HepG2 (cell line): ENCODE results near the gene PAN3. TPM values are rescaled to one million over a fixed set of nuclear protein-coding genes. Genes with fewer than 3 reads are reported as not detected.

ENCODE experiments used
- ATAC-seq: fragments of 200-7000 bp; cut with Tn5 transposase; 3 replicates; pipeline ENCODE4 v1.9.1; 2020; ENCODE audit warnings: mild to moderate bottlenecking, moderate library complexity
- BruUV-seq: library from RNA; stranded (reverse); fragments of 400-500 nt; replicated peaks from 2 replicates; lab custom pipeline; 2021; lab: Mats Ljungman, UMichigan
- CTCF ChIA-PET: fragments of 300-600 bp; formaldehyde crosslinking; extraction: SDS; loops from one replicate; lab custom pipeline; 2021; ENCODE audit warnings: low total read pairs, inconsistent platforms, low intra/inter-chr PET ratio; lab: Yijun Ruan, JAX
- POLR2A ChIA-PET: fragments of 350-600 bp; sonication (Branson Sonifier 250); formaldehyde crosslinking; loops from one replicate; lab custom pipeline; 2020; ENCODE audit warnings: antibody characterized with exemption, inconsistent platforms; lab: Yijun Ruan, JAX
- DNase-seq: peaks from one replicate; pipeline ENCODE4 v3.0.0-alpha.2; 2015; ENCODE audit warnings: low spot score
- FAIRE-seq: peaks from 3 replicates; lab custom pipeline; 2011; peaks lifted over from hg19 to GRCh38; lab: Jason Lieb, UNC
- H2AFZ ChIP-seq: one replicate; pipeline ENCODE4 v1.6.1; 2011; ENCODE audit warnings: low read length, inconsistent platforms
- H3K27ac ChIP-seq: fragments of 300-600 bp; 3 replicates; pipeline ENCODE4 v1.8.0; 2011; ENCODE audit warnings: mixed run types, mild to moderate bottlenecking, mixed read lengths, low read length, inconsistent platforms; ENCODE audit not compliant: insufficient read depth; ENCODE audit errors: extremely low read length
- H3K27me3 ChIP-seq, 2 experiments: fragments of 200-600 bp in 1 of 2; 2 replicates in 1 of 2; 3 replicates in 1 of 2; pipeline versions ENCODE4 v1.6.0 to v1.8.0; 2011; ENCODE audit warnings: low read length in 2 of 2, mild to moderate bottlenecking in 2 of 2, moderate library complexity in 2 of 2, inconsistent platforms in 1 of 2; ENCODE audit not compliant: insufficient read depth in 2 of 2, control insufficient read depth in 1 of 2
- H3K36me3 ChIP-seq, 2 experiments: fragments of 200-600 bp in 1 of 2; replicated peaks in 1 of 2; 2 replicates in 1 of 2; 3 replicates in 1 of 2; pipeline versions ENCODE4 v1.5.1 to v1.8.0; 2011; ENCODE audit warnings: low read length in 2 of 2, inconsistent platforms in 1 of 2; ENCODE audit not compliant: insufficient read depth in 2 of 2, control insufficient read depth in 1 of 2
- H3K4me1 ChIP-seq: 2 replicates; pipeline ENCODE4 v1.5.1; 2012; ENCODE audit warnings: low read length, inconsistent platforms; ENCODE audit not compliant: insufficient read depth
- H3K4me2 ChIP-seq: 2 replicates; pipeline ENCODE4 v1.6.0; 2011; ENCODE audit warnings: low read depth, low read length, inconsistent platforms
- H3K4me3 ChIP-seq, 3 experiments: fragments of 200-600 bp in 1 of 3; sonication (generic), shearing (Covaris generic) in 1 of 3; replicated peaks in 1 of 3; 2 replicates each; pipeline ENCODE4 v1.5.1; 2011 to 2016; ENCODE audit warnings: low read length in 3 of 3, inconsistent platforms in 2 of 3, low read depth in 2 of 3, mild to moderate bottlenecking in 2 of 3, control low read depth in 1 of 3, mixed read lengths in 1 of 3; ENCODE audit not compliant: insufficient read depth in 1 of 3
- H3K79me2 ChIP-seq: one replicate; pipeline ENCODE4 v1.6.1; 2011; ENCODE audit warnings: low read length, inconsistent platforms; ENCODE audit not compliant: insufficient read depth
- H3K9ac ChIP-seq: 2 replicates; pipeline ENCODE4 v1.6.0; 2011; ENCODE audit warnings: mild to moderate bottlenecking, low read depth, low read length, inconsistent platforms; ENCODE audit not compliant: insufficient read depth
- H3K9me3 ChIP-seq: 2 replicates; pipeline ENCODE4 v1.5.1; 2012; ENCODE audit warnings: mild to moderate bottlenecking, low read length
- H4K20me1 ChIP-seq: 2 replicates; pipeline ENCODE4 v1.6.0; 2011; ENCODE audit warnings: inconsistent platforms, mild to moderate bottlenecking, low read length, moderate library complexity; ENCODE audit not compliant: insufficient read depth
- ASH2L ChIP-seq: fragments of 300-600, 200-600 bp; sonication (generic); IDR thresholded peaks from 2 replicates; pipeline ENCODE4 v1.7.0; 2017; ENCODE audit warnings: low read depth, mild to moderate bottlenecking, moderate library complexity, mixed read lengths, low read length; ENCODE audit not compliant: insufficient read length
- FOXA3 ChIP-seq: IDR thresholded peaks from 2 replicates; pipeline ENCODE4 v1.6.1; 2016; ENCODE audit warnings: missing genetic modification reagents, missing compliant biosample characterization
- MAFF ChIP-seq: IDR thresholded peaks from 2 replicates; pipeline ENCODE4 v1.6.1; 2011; ENCODE audit warnings: low read depth, low read length, improper control_type of control experiment
- MAFK ChIP-seq, 2 experiments: IDR thresholded peaks in 1 of 2; conservative IDR thresholded peaks in 1 of 2; 2 replicates each; pipeline ENCODE4 v1.6.1; 2011; ENCODE audit warnings: improper control_type of control experiment in 2 of 2, low read length in 2 of 2
- NR2F1 ChIP-seq, 2 experiments: fragments of 450-650 bp in 1 of 2; formaldehyde crosslinking in 1 of 2; IDR thresholded peaks; 2 replicates each; pipeline versions ENCODE4 v1.5.0 to v1.6.1; 2016 to 2020; ENCODE audit warnings: mild to moderate bottlenecking in 1 of 2, missing compliant biosample characterization in 1 of 2, missing genetic modification reagents in 1 of 2, moderate library complexity in 1 of 2
- PTBP1 ChIP-seq: fragments of 200-400 bp; formaldehyde crosslinking; IDR thresholded peaks from 2 replicates; pipeline ENCODE4 v1.6.1; 2018; ENCODE audit warnings: low read length, low read depth; ENCODE audit not compliant: poor library complexity, severe bottlenecking
- RAD51 ChIP-seq: fragments of 450-650 bp; IDR thresholded peaks from 2 replicates; pipeline ENCODE4 v1.6.1; 2016; ENCODE audit warnings: borderline replicate concordance
- RARA ChIP-seq: IDR thresholded peaks from 2 replicates; pipeline ENCODE4 v1.6.1; 2016; ENCODE audit warnings: missing genetic modification reagents, missing compliant biosample characterization
- SSRP1 ChIP-seq: IDR thresholded peaks from 2 replicates; pipeline ENCODE4 v1.6.1; 2016; ENCODE audit warnings: control low read depth
- STAG1 ChIP-seq: sonication (generic); formaldehyde crosslinking; IDR thresholded peaks from 2 replicates; pipeline ENCODE4 v1.4.0; 2020; ENCODE audit warnings: missing genetic modification reagents
- ZMYM4 ChIP-seq: sonication (generic); formaldehyde crosslinking; IDR thresholded peaks from 2 replicates; pipeline ENCODE4 v1.8.1; 2023; ENCODE audit warnings: mild to moderate bottlenecking, missing genetic modification reagents
- WGBS: methylation state at CpG from one replicate; pipeline ENCODE4 v1.1.6; 2017; ENCODE audit warnings: low lambda C conversion rate; 5-methylcytosine and 5-hydroxymethylcytosine counted together
- in situ Hi-C: cut with HindIII; loops from 2 replicates; pipeline ENCODE4 v1.10.0; 2017; ENCODE audit warnings: low pct_unique_long_range_greater_than_20kb; ENCODE audit not compliant: extremely low pct_ligation_motif_present
- intact Hi-C: fragments of 100-400 bp; cut with micrococcal nuclease; formaldehyde crosslinking; loops from one replicate; pipeline ENCODE4 v1.10.0; 2022; ENCODE audit not compliant: unreplicated experiment
- polyA plus RNA-seq, 8 experiments: library from polyadenylated mRNA; depleted of rRNA in 3 of 8; stranded (reverse) in 7 of 8; unstranded in 1 of 8; fragments of >200 nt; fragmentation: Illumina TruSeq in 4 of 8; extraction: Trizol in 4 of 8; gene quantifications; 2 replicates each; pipeline versions ENCODE4 v1.2.1 to v1.2.3, GENCODE V29; 2011 to 2016; ENCODE audit warnings: low read depth in 4 of 8, missing spikeins in 1 of 8, mixed read lengths in 1 of 8; ENCODE audit not compliant: insufficient read depth in 1 of 8
- total RNA-seq, 5 experiments: library from RNA; depleted of rRNA; stranded (reverse); fragments of >200 nt; fragmentation: Illumina TruSeq; extraction: Trizol; gene quantifications; 2 replicates each; pipeline ENCODE4 v1.2.3, GENCODE V29; 2016; ENCODE audit warnings: low read depth in 1 of 5
- TF ChIP-seq, protein P1 (sequence below): sonication (generic); formaldehyde crosslinking; IDR thresholded peaks from 2 replicates; pipeline ENCODE4 v1.9.0; 2022; ENCODE audit warnings: low read depth, missing genetic modification reagents
- TF ChIP-seq, protein P2 (sequence below): sonication (generic); formaldehyde crosslinking; conservative IDR thresholded peaks from 2 replicates; pipeline ENCODE4 v1.4.0; 2020; ENCODE audit warnings: missing genetic modification reagents

Gene PAN3
- total and polyA plus RNA-seq, 2 of the 13 experiments (the other 11 are each of a cell fraction or from before 2014, with no cell fraction given), result 9.7 to 10.6 TPM

DNA sequence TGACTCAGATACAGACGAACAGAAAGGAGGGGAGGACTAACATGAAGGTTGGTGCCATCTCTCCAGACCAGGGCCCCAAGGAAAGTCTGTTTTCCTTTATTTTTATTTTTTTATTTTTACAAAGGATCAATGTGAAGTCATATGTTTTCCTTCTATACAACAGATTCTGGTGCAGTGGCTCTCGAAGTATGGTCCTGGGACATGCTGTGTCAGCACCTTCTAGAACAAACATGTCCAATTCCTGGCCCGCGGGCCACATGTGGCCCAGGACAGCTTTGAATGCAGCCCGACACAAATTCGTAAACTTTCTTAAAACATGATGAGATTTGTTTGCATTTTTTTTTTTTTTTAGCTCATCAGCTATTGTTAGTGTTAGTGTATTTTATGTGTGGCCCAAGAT is 181.9 kb downstream of the PAN3 start:
- DNase-seq, result no peak
- in situ Hi-C loops (loop anchor here (5.0 to 10.0 kb wide), 2 partner anchors 317 to 475 kb away; no protein-coding TSS in a partner anchor), intact Hi-C loops (loop anchor here (2.0 kb wide), 1 partner anchor 261 kb away; no protein-coding TSS in a partner anchor)
- peak; percentile 47 to 55; a peak in 3 of 4 replicates for TF ChIP-seq MAFK (conservative IDR thresholded peaks at IDR 0.05 in 1 of 2, IDR thresholded peaks at IDR 0.05 in 1 of 2; ENCODE audit: low read length in 2 of 2)
- no peak for TF ChIP-seq ASH2L
- 0 out of 2 replicates have a peak, but pooled peaks have one; percentile 10 for TF ChIP-seq MAFF
- BruUV-seq, result no TSS peak
- CTCF ChIA-PET, result no interaction called here
- no peak overlapping the region for H3K4me3 ChIP-seq
- H3K79me2 ChIP-seq, result no peaks in the 10 kb centered on the region
- H2AFZ ChIP-seq, result no peak overlapping the region
- H3K27me3 ChIP-seq, result no peaks in the 10 kb centered on the region
- WGBS, result 59% methylated on average over 6 of the region's 6 CpGs
- H4K20me1 ChIP-seq, result no peaks in the 10 kb centered on the region
- no peak overlapping the region for H3K4me2 ChIP-seq
- H3K9me3 ChIP-seq, result no peaks in the 10 kb centered on the region
- POLR2A ChIA-PET, result no interaction called here
- no peaks in the 10 kb centered on the region for H3K36me3 ChIP-seq
- no peak overlapping the region for H3K9ac ChIP-seq
- no peak overlapping the region for H3K27ac ChIP-seq
- H3K4me1 ChIP-seq, result peaks cover 36% of the 10 kb centered on the region
- FAIRE-seq, result no peak
- ATAC-seq, result no peak

DNA sequence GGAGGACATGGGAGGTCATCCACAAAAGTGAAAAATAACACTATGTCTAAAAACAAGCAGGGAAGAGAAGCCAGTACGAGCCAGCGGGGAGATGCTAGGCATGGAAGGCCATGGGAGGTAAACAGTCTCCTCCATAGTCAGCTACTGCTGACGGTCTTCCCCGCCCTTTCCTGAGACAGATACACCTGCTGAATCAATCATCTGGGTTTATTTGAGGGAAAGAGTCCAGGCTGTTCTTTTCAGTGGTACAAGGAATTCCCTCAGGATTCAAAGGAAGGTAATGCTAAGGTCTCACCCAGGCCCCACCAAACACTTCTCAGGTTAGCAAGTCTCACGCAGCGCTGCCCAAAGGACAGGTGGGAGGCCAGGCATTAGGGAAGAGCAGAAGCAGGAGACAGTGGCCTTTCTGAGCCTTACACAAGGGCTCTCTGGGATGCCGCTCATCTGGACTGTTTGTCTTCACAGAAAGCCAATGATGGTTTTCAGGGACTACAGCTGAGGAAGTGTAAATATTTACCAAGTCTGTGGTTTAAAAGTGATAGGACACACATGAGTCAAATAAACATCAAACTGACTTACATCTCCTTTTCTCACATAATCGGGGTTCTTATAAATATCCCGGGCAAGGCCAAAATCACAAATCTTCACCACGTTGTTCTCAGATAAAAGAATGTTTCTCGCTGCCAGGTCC is 182.7 kb downstream of the PAN3 start:
- POLR2A ChIA-PET, result no interaction called here
- in situ Hi-C loops, result loop anchor here (5.0 to 10.0 kb wide), 2 partner anchors 316 to 474 kb away; no protein-coding TSS in a partner anchor
- Histone ChIP-seq H2AFZ (no peak overlapping the region), H3K9ac (no peak overlapping the region), H3K36me3 (no peaks in the 10 kb centered on the region), H3K9me3 (no peaks in the 10 kb centered on the region), H3K27ac (no peak overlapping the region), H3K4me2 (no peak overlapping the region), H3K27me3 (no peaks in the 10 kb centered on the region), H4K20me1 (no peaks in the 10 kb centered on the region), H3K79me2 (no peaks in the 10 kb centered on the region), H3K4me1 (peaks cover 27% of the 10 kb centered on the region), H3K4me3 (no peak overlapping the region)
- 14% methylated on average over 11 of the region's 11 CpGs for WGBS
- DNase-seq (peak; percentile 36), ATAC-seq (peak; percentile 71), FAIRE-seq (no peak)
- intact Hi-C loops, result loop anchor here (2.0 kb wide), 1 partner anchor 262 kb away; no protein-coding TSS in a partner anchor
- no TSS peak for BruUV-seq
- CTCF ChIA-PET, result no interaction called here
- TF ChIP-seq FOXA3 (CRISPR knock-in tag) (peak; percentile 64), RAD51 (no peak), PTBP1 (no peak), ZMYM4 (CRISPR knock-in tag) (no peak), NR2F1 (CRISPR knock-in tag; IDR thresholded peaks at IDR 0.05) (no peak), STAG1 (CRISPR knock-in tag) (no peak), RARA (CRISPR knock-in tag) (peak; percentile 48; the same call in 1 of the 2 replicates), SSRP1 (CRISPR knock-in tag) (no peak)
- TF ChIP-seq, protein P1, sequence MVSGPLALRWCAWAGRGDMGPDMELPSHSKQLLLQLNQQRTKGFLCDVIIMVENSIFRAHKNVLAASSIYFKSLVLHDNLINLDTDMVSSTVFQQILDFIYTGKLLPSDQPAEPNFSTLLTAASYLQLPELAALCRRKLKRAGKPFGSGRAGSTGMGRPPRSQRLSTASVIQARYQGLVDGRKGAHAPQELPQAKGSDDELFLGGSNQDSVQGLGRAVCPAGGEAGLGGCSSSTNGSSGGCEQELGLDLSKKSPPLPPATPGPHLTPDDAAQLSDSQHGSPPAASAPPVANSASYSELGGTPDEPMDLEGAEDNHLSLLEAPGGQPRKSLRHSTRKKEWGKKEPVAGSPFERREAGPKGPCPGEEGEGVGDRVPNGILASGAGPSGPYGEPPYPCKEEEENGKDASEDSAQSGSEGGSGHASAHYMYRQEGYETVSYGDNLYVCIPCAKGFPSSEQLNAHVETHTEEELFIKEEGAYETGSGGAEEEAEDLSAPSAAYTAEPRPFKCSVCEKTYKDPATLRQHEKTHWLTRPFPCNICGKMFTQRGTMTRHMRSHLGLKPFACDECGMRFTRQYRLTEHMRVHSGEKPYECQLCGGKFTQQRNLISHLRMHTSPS (CRISPR knock-in tag), result no peak
- TF ChIP-seq, protein P2, sequence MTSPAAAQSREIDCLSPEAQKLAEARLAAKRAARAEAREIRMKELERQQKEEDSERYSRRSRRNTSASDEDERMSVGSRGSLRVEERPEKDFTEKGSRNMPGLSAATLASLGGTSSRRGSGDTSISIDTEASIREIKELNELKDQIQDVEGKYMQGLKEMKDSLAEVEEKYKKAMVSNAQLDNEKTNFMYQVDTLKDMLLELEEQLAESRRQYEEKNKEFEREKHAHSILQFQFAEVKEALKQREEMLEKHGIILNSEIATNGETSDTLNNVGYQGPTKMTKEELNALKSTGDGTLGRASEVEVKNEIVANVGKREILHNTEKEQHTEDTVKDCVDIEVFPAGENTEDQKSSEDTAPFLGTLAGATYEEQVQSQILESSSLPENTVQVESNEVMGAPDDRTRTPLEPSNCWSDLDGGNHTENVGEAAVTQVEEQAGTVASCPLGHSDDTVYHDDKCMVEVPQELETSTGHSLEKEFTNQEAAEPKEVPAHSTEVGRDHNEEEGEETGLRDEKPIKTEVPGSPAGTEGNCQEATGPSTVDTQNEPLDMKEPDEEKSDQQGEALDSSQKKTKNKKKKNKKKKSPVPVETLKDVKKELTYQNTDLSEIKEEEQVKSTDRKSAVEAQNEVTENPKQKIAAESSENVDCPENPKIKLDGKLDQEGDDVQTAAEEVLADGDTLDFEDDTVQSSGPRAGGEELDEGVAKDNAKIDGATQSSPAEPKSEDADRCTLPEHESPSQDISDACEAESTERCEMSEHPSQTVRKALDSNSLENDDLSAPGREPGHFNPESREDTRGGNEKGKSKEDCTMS (CRISPR knock-in tag), result no peak
